GM19025 (cell line): ENCODE results near the gene ABCB9.

Source experiments
- ATAC-seq: cut with Tn5 transposase; IDR thresholded peaks from one replicate; pipeline ENCODE4 v1.9.1; 2021; ENCODE audit warnings: mild to moderate bottlenecking, low read depth, moderate library complexity; ENCODE audit not compliant: unreplicated experiment

ABCB9 gene

DNA sequence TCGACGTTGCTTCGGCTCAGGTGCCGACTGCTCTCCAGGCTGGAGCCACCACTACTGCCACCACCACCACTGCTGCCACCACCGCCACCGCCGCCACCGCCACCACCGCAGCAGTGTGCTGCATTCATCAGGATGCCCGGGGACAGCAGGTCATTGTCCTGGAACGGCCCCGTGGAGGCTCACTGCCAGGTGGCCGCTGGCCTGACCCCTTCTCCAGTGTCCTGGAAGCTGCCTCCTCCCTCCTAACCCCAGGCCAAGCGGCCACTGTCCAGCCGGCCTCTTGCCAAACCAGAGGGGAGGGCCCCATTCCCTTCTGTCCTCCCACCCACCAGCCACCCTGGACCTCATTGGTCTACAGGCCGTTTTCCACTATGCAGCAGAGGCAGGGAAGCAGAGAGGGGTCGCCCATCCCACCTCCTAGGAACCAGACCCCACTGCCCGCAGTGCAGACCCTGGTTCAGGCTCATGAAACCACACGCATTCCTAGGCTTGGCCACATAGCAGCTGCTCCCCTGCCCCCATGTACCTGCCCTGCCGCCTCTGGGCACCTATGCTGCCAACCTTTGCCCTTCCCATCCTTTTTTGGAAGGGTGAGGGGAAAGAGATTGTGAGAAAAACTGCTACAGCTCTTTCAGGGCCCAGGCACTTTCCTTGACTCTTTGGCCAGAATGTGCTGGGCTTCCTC is 29.4 kb upstream of the ABCB9 start:
- no peak for ATAC-seq

GRCh38 chr12:122994781-122995502 is 28.7 kb upstream of the ABCB9 start:
- ATAC-seq = no peak

GRCh38 chr12:122994140-122994675 is 27.9 kb upstream of the ABCB9 start:
- no peak for ATAC-seq

DNA sequence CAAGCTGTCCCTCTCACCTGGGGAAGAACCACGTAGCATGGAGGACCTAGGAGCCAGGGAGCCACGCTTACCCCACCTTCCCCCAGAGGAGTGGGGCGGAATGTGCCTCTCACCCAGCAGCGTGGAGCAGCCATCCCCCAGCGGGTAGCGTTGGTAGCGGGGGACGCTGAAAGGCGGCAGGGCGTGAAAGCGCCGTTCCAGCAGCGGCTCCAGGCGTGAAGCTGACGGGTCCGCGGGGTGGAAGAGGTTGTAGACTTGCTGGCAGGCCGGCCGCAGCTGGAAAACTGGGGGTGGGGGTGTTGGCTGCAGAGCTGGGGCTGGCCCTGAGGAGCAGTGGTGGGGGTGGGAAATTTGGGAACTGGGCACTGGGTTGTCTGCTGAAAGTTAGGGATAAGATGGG is 26.1 kb upstream of the ABCB9 start:
- ATAC-seq = no peak

DNA sequence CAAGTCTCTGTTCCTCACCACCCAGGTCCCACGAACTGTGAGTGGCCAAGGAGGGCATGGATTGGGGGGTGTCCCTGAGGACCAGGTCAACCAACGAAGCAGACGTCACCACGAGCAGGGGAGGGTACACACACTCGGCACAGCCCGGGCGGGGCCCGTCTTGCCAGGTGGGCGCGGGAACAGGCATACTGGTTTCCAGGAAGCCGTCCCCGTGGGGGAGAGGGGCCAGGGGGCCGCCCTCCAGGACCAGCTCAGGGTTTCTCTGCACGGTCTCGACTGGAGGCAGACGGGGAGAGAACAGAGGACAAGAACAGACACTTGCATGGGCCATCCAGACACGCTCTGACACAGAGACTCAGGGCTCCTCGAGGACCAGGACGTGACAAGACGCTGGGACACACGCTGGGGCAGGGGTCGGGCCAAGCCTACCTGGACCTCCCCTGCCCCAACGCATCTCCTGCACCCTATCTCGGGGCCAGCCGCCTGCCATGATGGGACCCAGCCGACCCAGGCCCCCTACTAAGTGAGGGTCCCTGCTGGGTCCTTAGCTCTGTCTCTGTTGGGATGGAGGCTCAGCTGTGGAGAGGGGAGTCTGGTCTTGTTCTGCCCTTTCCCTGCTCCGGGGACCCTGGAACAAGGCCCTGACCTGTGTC is 25.5 kb upstream of the ABCB9 start:
- no peak for ATAC-seq

- ATAC-seq = no peak
These were observed 24.8 kb upstream of the ABCB9 start for GRCh38 chr12:122990961-122991622.

DNA sequence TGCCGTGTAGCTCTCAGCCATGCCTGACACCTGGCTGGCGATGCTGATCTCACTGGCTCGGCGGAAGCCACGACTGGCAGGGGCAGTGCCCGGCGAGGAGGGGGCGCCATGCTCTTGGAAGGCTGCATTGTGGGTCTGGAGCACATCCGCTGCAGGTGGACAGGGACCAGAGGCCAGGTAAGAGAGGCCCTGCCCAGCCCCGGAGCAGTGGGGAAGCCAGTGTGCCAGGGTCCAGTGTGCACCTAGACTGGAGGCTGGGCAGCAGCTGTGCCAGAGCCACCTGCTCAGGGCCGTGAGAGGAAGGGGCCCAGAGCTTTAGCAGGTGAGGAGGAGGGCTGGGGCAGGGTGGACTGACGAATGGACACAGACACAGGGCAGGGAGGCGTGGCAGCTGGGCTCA is 24.3 kb upstream of the ABCB9 start:
- no peak for ATAC-seq

- no peak for ATAC-seq
These were observed 23.7 kb upstream of the ABCB9 start for GRCh38 chr12:122989874-122990419.

DNA sequence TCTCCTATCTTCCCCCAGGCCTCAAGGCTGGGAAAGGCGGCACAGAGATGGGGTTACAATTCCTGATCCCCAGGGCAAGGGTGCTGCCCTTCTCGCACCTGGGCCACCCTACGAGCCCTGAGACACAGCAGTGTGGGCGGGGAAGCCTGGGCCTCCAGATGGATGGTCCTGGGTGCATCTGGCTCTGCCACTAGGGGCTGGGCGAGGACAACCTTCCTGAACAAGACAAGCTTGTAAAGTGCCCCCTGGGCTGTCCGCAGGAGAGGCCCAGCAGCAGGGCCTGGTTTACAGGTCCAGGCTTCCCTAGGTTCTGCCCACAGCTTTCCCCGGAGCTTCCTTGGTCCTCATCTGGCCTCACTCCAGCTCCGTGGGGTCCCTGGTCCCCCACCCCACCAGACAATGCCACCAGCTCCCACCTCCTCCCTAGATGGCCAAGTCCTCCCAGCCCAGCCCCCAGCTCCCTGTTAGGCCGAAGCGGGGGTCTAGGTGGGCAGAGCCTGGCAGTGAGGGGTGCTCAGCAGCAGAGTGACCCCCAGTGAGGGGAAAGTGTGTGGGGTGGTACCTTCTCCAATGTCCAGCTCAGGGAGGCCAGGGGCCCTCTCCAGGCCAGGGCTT is 23.1 kb upstream of the ABCB9 start:
- ATAC-seq = no peak

GRCh38 chr12:122988612-122989212 is 22.4 kb upstream of the ABCB9 start:
- ATAC-seq = no peak

GRCh38 chr12:122988036-122988435 is 21.8 kb upstream of the ABCB9 start:
- no peak for ATAC-seq

DNA sequence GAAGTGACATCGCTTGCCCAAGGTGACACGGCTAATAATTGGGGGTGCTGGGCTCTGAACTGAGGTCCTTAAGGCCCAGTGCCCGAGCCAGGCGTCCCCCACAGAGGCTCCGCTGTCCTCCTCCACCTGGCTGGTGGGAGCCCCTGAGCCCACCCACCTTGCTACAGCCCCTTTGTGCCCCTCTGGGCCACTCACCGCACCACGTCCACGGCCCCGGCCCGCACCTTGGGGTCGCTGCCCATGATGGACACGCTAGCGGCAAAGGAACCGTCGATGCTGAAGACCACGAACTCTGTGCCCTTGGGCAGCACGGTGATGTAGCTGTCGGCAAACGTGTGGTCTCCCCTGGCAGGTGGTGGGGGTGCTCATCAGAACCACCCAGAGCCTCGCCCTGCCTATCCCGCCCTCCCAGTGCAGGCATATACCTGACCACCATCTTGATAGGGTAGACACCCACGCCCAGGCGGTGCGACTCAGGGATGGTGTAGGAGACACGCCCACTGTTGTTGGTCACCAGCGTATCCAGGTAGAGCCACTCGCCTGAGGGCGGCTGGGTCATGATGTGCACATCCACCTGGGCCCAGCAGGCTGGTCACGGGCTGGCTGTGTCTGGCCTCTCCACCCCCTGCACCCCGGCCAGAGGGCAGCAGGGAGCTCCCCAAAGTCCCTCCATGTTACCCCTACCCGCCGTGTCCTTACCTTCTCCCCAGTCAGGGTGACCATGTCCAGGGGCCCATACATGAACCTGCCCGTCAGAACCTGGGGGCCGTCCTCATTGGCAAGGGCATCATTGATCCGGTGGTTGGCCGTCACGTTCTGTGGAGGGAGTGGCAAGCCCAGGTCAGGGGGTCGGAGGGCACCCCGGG is 21.1 kb upstream of the ABCB9 start:
- no peak for ATAC-seq

- ATAC-seq = no peak
These were observed 20.1 kb upstream of the ABCB9 start for GRCh38 chr12:122986258-122986871.

DNA sequence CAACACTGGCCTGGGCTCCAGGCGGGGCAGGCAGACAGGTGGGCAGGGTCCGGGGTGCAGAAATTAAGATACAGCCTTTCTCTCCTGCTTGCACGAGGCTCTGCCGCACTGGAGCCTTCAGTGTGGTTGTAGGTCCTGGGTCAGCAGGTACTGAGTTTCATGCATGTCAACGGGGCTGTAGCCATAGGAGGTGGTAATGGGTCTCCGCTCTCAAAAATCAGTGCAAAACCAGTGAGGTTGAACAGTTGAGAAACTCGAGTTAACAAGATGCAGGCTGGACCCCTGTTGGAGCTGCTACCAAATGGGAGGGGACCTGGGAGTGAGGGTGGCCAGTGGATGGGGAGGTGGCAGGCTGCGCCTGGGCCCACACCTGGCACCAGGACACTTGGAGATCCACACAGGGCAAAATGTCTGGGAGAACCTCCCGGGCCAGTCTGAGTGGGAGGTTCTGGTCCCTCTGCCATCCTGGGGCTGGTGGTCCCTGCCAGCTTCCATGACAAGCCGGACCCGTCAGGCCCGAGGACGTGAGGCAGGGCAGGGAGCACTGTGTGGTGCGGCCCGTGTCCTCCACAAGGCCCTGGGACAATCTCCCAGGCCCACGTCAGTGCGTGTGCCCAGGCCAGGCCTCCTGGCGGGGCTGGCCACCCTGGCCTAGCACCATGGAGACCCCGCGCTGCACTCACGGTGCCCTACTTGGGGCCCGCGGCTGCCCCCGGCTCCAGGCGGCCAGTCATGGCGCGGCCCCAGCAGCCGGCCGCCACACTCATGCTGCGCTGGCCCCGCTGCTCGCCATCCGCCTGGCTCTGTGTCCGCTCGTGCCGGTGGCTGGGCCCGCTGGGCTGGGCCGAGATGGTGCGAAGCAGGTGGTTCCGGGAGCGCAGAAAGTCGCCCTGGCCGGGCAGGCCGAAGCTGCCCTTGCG is 19.3 kb upstream of the ABCB9 start:
- ATAC-seq = no peak

DNA sequence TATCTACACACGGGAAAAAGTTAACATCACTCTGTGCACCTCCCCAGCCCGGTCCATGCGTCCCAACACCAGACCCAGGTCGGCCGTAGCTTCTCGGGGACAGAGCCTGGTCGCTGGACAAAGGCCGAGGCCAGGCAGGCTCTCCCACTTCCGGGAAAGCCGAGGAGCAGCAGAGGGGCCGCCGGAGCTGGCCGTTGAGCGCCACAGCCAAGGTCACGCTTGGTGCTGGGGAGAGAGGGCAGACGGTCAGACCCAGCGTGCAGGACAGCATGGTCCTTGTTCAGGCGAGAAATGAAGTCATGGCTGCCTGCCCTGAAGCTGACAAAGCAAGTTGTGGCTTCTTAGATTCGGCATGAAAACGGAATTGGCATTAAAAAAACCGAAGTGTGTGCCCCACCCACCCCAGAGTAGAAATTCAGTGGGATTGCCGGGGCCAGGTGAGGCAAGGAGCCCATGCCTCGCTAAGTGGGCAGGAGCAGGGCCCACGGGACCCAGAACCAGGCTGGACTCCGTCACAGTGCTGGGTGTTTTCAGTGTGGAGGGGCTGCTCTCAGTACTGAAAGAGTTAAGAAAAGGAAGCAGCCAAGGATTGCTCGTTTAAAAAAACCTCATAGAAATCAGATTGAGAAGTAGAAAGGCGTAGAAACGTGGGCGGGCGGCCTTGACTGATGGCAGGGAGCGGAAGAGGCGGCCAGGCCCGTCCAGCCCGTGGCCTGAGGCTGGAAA is 18.5 kb upstream of the ABCB9 start:
- ATAC-seq = no peak

GRCh38 chr12:122983789-122984515 is 17.7 kb upstream of the ABCB9 start:
- no peak for ATAC-seq
